ENCODE measurements around the gene WNT9A.

WNT9A gene

GRCh38 chr1:227939791-227940771, 7.7 kb downstream of the WNT9A start:
- no peak for DNase-seq

GRCh38 chr1:227938911-227939790, 8.6 kb downstream of the WNT9A start:
- no peak for DNase-seq

- no peak for DNase-seq
Observed at GRCh38 chr1:227938276-227938675, 9.5 kb downstream of the WNT9A start.

- DNase-seq = no peak
Observed at GRCh38 chr1:227937838-227938145, 9.9 kb downstream of the WNT9A start.

GRCh38 chr1:227937031-227937837, 10.5 kb downstream of the WNT9A start:
- no peak for DNase-seq

- no peak for DNase-seq
Observed at GRCh38 chr1:227935826-227936225, 11.9 kb downstream of the WNT9A start.

- peak; percentile 67 for DNase-seq
Observed at GRCh38 chr1:227934476-227935313, 13.0 kb downstream of the WNT9A start.

- DNase-seq = no peak
Observed at GRCh38 chr1:227929751-227930472, 17.8 kb downstream of the WNT9A start.

GRCh38 chr1:227928811-227929375, 18.8 kb downstream of the WNT9A start:
- DNase-seq = no peak

GRCh38 chr1:227927971-227928741, 19.6 kb downstream of the WNT9A start:
- no peak for DNase-seq

- DNase-seq = no peak
Observed at GRCh38 chr1:227926896-227927885, 20.5 kb downstream of the WNT9A start.

- no peak for DNase-seq
Observed at GRCh38 chr1:227926216-227926791, 21.4 kb downstream of the WNT9A start.

GRCh38 chr1:227925582-227926198, 22.0 kb downstream of the WNT9A start:
- no peak for DNase-seq

GRCh38 chr1:227924833-227925574, 22.7 kb downstream of the WNT9A start:
- DNase-seq = no peak

GRCh38 chr1:227924168-227924832, 23.4 kb downstream of the WNT9A start:
- DNase-seq = no peak

GRCh38 chr1:227923353-227924167, 24.2 kb downstream of the WNT9A start:
- no peak for DNase-seq

Measured in stimulated activated CD4-positive, alpha-beta T cell treated with anti-CD3 and anti-CD28 coated beads, Interleukin-15, amount 100 ng/mL, for 24 hours (primary cell).